22Rv1 (cell line): ENCODE data around the gene ANO3.
"Not testable (repeated sequence)": the region's sequence is repeated elsewhere in the genome, so short reads cannot be mapped to it uniquely, and the experiment has no call there.

Experiments
- ZFX ChIP-seq: fragments of 450-650 bp; IDR thresholded peaks from 2 replicates; pipeline ENCODE4 v1.6.1; 2017; ENCODE audit warnings: antibody characterized with exemption, borderline replicate concordance
- TF ChIP-seq, protein P1 (sequence below): fragments of 450-650 bp; IDR thresholded peaks from 2 replicates; pipeline ENCODE4 v1.5.1; 2017; ENCODE audit warnings: mild to moderate bottlenecking

DNA sequence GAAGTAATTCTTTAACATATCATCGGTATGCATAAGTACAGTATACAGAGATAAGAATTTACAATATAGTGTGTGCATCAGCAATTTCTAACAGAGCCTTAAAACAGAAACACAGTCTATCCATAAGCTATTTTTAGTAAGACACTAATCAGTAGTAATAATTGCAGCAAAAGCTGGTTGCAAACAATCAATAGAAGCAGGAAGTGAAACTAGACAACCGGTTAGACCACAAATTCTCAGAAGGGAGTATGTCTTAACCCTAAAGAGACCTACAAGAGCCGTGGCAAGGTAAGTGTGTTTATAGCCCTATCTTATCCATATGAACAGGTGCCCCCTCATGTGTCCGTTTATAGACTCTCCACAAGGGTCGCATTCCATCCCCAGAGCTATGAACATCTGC is 15.6 kb upstream of the ANO3 start:
- TF ChIP-seq, protein P1, sequence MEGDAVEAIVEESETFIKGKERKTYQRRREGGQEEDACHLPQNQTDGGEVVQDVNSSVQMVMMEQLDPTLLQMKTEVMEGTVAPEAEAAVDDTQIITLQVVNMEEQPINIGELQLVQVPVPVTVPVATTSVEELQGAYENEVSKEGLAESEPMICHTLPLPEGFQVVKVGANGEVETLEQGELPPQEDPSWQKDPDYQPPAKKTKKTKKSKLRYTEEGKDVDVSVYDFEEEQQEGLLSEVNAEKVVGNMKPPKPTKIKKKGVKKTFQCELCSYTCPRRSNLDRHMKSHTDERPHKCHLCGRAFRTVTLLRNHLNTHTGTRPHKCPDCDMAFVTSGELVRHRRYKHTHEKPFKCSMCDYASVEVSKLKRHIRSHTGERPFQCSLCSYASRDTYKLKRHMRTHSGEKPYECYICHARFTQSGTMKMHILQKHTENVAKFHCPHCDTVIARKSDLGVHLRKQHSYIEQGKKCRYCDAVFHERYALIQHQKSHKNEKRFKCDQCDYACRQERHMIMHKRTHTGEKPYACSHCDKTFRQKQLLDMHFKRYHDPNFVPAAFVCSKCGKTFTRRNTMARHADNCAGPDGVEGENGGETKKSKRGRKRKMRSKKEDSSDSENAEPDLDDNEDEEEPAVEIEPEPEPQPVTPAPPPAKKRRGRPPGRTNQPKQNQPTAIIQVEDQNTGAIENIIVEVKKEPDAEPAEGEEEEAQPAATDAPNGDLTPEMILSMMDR: not testable (repeated sequence)
- TF ChIP-seq ZFX: not testable (repeated sequence)
